Measurements from ENCODE around the gene PHACTR1.

GRCh38 chr6:13261464-13261994, 545.0 kb downstream of the PHACTR1 start:
- TF ChIP-seq CTCF (IDR thresholded peaks at IDR 0.05) (no peak), POLR2AphosphoS5 (IDR thresholded peaks at IDR 0.05) (no peak), POLR2A (IDR thresholded peaks at IDR 0.05) (no peak), EP300 (IDR thresholded peaks at IDR 0.05) (no peak)

All from stomach (tissue), 4 donors.